HepG2 (cell line): ENCODE data around the gene ANKRD11. TPM values are rescaled to one million over a fixed set of nuclear protein-coding genes. Genes with fewer than 3 reads are reported as not detected.
A peak's percentile ranks its signal among the peaks of the same experiment; 100 is the strongest.

ENCODE experiments used
- ARID4A ChIP-seq: sonication (generic); formaldehyde crosslinking; IDR thresholded peaks from 2 replicates; pipeline ENCODE4 v1.5.0; 2020; ENCODE audit warnings: mild to moderate bottlenecking, missing genetic modification reagents, borderline replicate concordance
- HNF4A ChIP-seq: sonication (generic); formaldehyde crosslinking; IDR thresholded peaks from 2 replicates; pipeline ENCODE4 v1.4.0; 2020; ENCODE audit warnings: missing genetic modification reagents
- NFAT5 ChIP-seq: sonication (generic); formaldehyde crosslinking; IDR thresholded peaks from 2 replicates; pipeline ENCODE4 v1.4.0; 2020; ENCODE audit warnings: missing genetic modification reagents
- POGK ChIP-seq: sonication (generic); formaldehyde crosslinking; conservative IDR thresholded peaks from 2 replicates; pipeline ENCODE4 v1.8.0; 2022; ENCODE audit warnings: mild to moderate bottlenecking, moderate library complexity, missing genetic modification reagents
- SMYD3 ChIP-seq: sonication (generic); formaldehyde crosslinking; IDR thresholded peaks from 2 replicates; pipeline ENCODE4 v1.8.1; 2023; ENCODE audit warnings: mild to moderate bottlenecking, missing genetic modification reagents
- ZNF574 ChIP-seq: sonication (generic); formaldehyde crosslinking; IDR thresholded peaks from 2 replicates; pipeline ENCODE4 v1.4.0; 2020; ENCODE audit warnings: missing genetic modification reagents
- ZNF629 ChIP-seq: sonication (generic); formaldehyde crosslinking; conservative IDR thresholded peaks from 2 replicates; pipeline ENCODE4 v1.5.0; 2020; ENCODE audit warnings: missing genetic modification reagents
- ZNF670 ChIP-seq: sonication (generic); formaldehyde crosslinking; IDR thresholded peaks from 2 replicates; pipeline ENCODE4 v1.8.0; 2022; ENCODE audit warnings: mild to moderate bottlenecking, missing genetic modification reagents, borderline replicate concordance
- ZNF687 ChIP-seq: sonication (generic); formaldehyde crosslinking; IDR thresholded peaks from 2 replicates; pipeline ENCODE4 v1.5.1; 2020; ENCODE audit warnings: mild to moderate bottlenecking, missing genetic modification reagents, moderate library complexity
- polyA plus RNA-seq, 8 experiments: library from polyadenylated mRNA; depleted of rRNA in 3 of 8; stranded (reverse) in 7 of 8; unstranded in 1 of 8; fragments of >200 nt; fragmentation: Illumina TruSeq in 4 of 8; extraction: Trizol in 4 of 8; gene quantifications; 2 replicates each; pipeline versions ENCODE4 v1.2.1 to v1.2.3, GENCODE V29; 2011 to 2016; ENCODE audit warnings: low read depth in 4 of 8, missing spikeins in 1 of 8, mixed read lengths in 1 of 8; ENCODE audit not compliant: insufficient read depth in 1 of 8
- total RNA-seq, 5 experiments: library from RNA; depleted of rRNA; stranded (reverse); fragments of >200 nt; fragmentation: Illumina TruSeq; extraction: Trizol; gene quantifications; 2 replicates each; pipeline ENCODE4 v1.2.3, GENCODE V29; 2016; ENCODE audit warnings: low read depth in 1 of 5

Gene ANKRD11
- total and polyA plus RNA-seq, 2 of the 13 experiments (the other 11 are each of a cell fraction or from before 2014, with no cell fraction given) = 21.4 to 38.4 TPM

GRCh38 chr16:89412811-89413210 lies 77.5 kb downstream of the ANKRD11 start (continued):
- TF ChIP-seq ARID4A (CRISPR knock-in tag) (peak; percentile 77; the same call in 1 of the 2 replicates), SMYD3 (no peak), POGK (CRISPR knock-in tag) (no peak), ZNF670 (no peak), NFAT5 (no peak), ZNF687 (CRISPR knock-in tag) (peak; percentile 51; the same call in 1 of the 2 replicates), ZNF574 (peak; percentile 27; the same call in 1 of the 2 replicates), HNF4A (peak; percentile 83), ZNF629 (CRISPR knock-in tag) (no peak)
